ENCODE data around the gene FMNL2. TPM values are rescaled to one million over a fixed set of nuclear protein-coding genes. Genes with fewer than 3 reads are reported as not detected.

The FMNL2 gene
- total RNA-seq, 1 experiment from 2014 or later = 28.1 TPM

GRCh38 chr2:152622219-152622618 is 287.2 kb downstream of the FMNL2 start:
- Histone ChIP-seq H3K27ac (ENCODE audit: low read depth, low read length) (no peak overlapping the region), H3K4me2 (ENCODE audit: low read length) (no peak overlapping the region), H3K36me3 (ENCODE audit: control insufficient read depth in 1 of 2, insufficient read depth in 2 of 2, low read length in 2 of 2) (peaks cover 4 to 5% of the 10 kb centered on the region in 2 experiments; a peak in 2 of 4 replicates), H2AFZ (ENCODE audit: low read depth, low read length, poor library complexity, severe bottlenecking) (no peak overlapping the region), H3K9me2 (ENCODE audit: insufficient read depth) (no peaks in the 10 kb centered on the region), H3K9me3 (ENCODE audit: control insufficient read depth in 1 of 2, insufficient read depth in 1 of 2, low read depth in 1 of 2, low read length in 2 of 2) (no peaks in the 10 kb centered on the region), H3K9ac (ENCODE audit: low read length) (no peak overlapping the region), H3K27me3 (ENCODE audit: insufficient read depth, low read length) (no peaks in the 10 kb centered on the region), H4K20me1 (ENCODE audit: insufficient read depth) (no peaks in the 10 kb centered on the region), H3K4me1 (ENCODE audit: control insufficient read depth in 1 of 2, insufficient read depth in 2 of 2, low read length in 2 of 2) (no peaks in the 10 kb centered on the region), H3K4me3 (replicated peaks in 1 of 2; ENCODE audit: low read depth in 1 of 2, low read length in 2 of 2) (no peak overlapping the region), H3K79me2 (ENCODE audit: insufficient read depth, low read length) (no peaks in the 10 kb centered on the region)
- intact Hi-C loops (cut with micrococcal nuclease) = loop anchor here (10.0 kb wide), 1 partner anchor 287 kb away; the partner anchor contains the start of gene FMNL2
- CTCF ChIA-PET = no interaction called here
- DNase-seq (ENCODE audit: low read depth, low spot score) (no peak), ATAC-seq (no peak)
- no peak for TF ChIP-seq ZNF274 (IDR thresholded peaks at IDR 0.05; ENCODE audit: low read depth, low read length)
- no peak for TF ChIP-seq ZFX (IDR thresholded peaks at IDR 0.05)
- no peak for TF ChIP-seq SP1 (IDR thresholded peaks at IDR 0.05; ENCODE audit: low read depth)
- TF ChIP-seq EGR1 (IDR thresholded peaks at IDR 0.05; ENCODE audit: low read depth) = no peak
- RAD21 ChIA-PET (ENCODE audit: low non-redundant PET in 1 of 2, low total read pairs in 2 of 2, uncharacterized antibody in 2 of 2, unreplicated experiment in 2 of 2) = no interaction called here
- POLR2A ChIA-PET = no interaction called here
- BruUV-seq (replicated peaks) = no TSS peak

- BruUV-seq (replicated peaks) = no TSS peak
- POLR2A ChIA-PET = no interaction called here
- no peak for TF ChIP-seq POLR2AphosphoS5 (IDR thresholded peaks at IDR 0.05; ENCODE audit: low read depth, low read length)
- TF ChIP-seq JUND (IDR thresholded peaks at IDR 0.05) = no peak
- TF ChIP-seq EZH2 (IDR thresholded peaks at IDR 0.05) = no peak
- no peak for TF ChIP-seq CBX3 (IDR thresholded peaks at IDR 0.05; ENCODE audit: low read depth)
- TF ChIP-seq FOSL1 (IDR thresholded peaks at IDR 0.05; ENCODE audit: low read depth) = no peak
- TF ChIP-seq RAD21 (IDR thresholded peaks at IDR 0.05; ENCODE audit: low read depth) = no peak
- no peak for TF ChIP-seq SIN3A (IDR thresholded peaks at IDR 0.05; ENCODE audit: low read depth)
- TF ChIP-seq TCF7L2 (IDR thresholded peaks at IDR 0.05; ENCODE audit: borderline replicate concordance, extremely low read depth, insufficient read depth, insufficient read length) = no peak
- TF ChIP-seq ZFX (IDR thresholded peaks at IDR 0.05) = no peak
- TF ChIP-seq ZNF274 (IDR thresholded peaks at IDR 0.05; ENCODE audit: low read depth, low read length) = no peak
- no peak for TF ChIP-seq POLR2A (IDR thresholded peaks at IDR 0.05; ENCODE audit: borderline replicate concordance, extremely low read depth, insufficient read depth, insufficient read length)
- no peak for TF ChIP-seq EGR1 (IDR thresholded peaks at IDR 0.05; ENCODE audit: low read depth)
- TF ChIP-seq ZBTB33 (IDR thresholded peaks at IDR 0.05; ENCODE audit: extremely low read depth, insufficient replicate concordance, low read length) = no peak
- no peak for TF ChIP-seq CTCF (IDR thresholded peaks at IDR 0.05 in 2 of 3, conservative IDR thresholded peaks at IDR 0.05 in 1 of 3; ENCODE audit: borderline replicate concordance in 1 of 3, insufficient read depth in 1 of 3, low read depth in 2 of 3, low read length in 2 of 3)
Observed at GRCh38 chr2:152623076-152623740, 288.2 kb downstream of the FMNL2 start.

More at GRCh38 chr2:152623076-152623740, 288.2 kb downstream of the FMNL2 start:
- DNase-seq (ENCODE audit: low read depth, low spot score) = no peak
- Histone ChIP-seq H2AFZ (ENCODE audit: low read depth, low read length, poor library complexity, severe bottlenecking) (no peak overlapping the region), H3K9ac (ENCODE audit: low read length) (no peak overlapping the region), H3K4me3 (replicated peaks in 1 of 2; ENCODE audit: low read depth in 1 of 2, low read length in 2 of 2) (no peak overlapping the region), H3K4me1 (ENCODE audit: control insufficient read depth in 1 of 2, insufficient read depth in 2 of 2, low read length in 2 of 2) (no peaks in the 10 kb centered on the region), H4K20me1 (ENCODE audit: insufficient read depth) (no peaks in the 10 kb centered on the region), H3K36me3 (ENCODE audit: control insufficient read depth in 1 of 2, insufficient read depth in 2 of 2, low read length in 2 of 2) (peaks cover 4 to 7% of the 10 kb centered on the region in 2 experiments; a peak in 2 of 4 replicates), H3K27me3 (ENCODE audit: insufficient read depth, low read length) (no peaks in the 10 kb centered on the region), H3K4me2 (ENCODE audit: low read length) (no peak overlapping the region), H3K79me2 (ENCODE audit: insufficient read depth, low read length) (no peaks in the 10 kb centered on the region), H3K9me3 (ENCODE audit: control insufficient read depth in 1 of 2, insufficient read depth in 1 of 2, low read depth in 1 of 2, low read length in 2 of 2) (no peaks in the 10 kb centered on the region), H3K27ac (ENCODE audit: low read depth, low read length) (no peak overlapping the region), H3K9me2 (ENCODE audit: insufficient read depth) (no peaks in the 10 kb centered on the region)
- ATAC-seq = no peak
- intact Hi-C loops (cut with micrococcal nuclease) = loop anchor here (10.0 kb wide), 1 partner anchor 288 kb away; the partner anchor contains the start of gene FMNL2
- ChIA-PET RAD21 (ENCODE audit: low non-redundant PET in 1 of 2, low total read pairs in 2 of 2, uncharacterized antibody in 2 of 2, unreplicated experiment in 2 of 2) (no interaction called here), CTCF (no interaction called here)

Measured in HCT116 (cell line).